HEK293 (cell line): ENCODE results near the gene LPP.

Experiments
- CTCF ChIA-PET: fragments of 350-600 bp; formaldehyde crosslinking; extraction: SDS; loops from one replicate; lab custom pipeline; 2021; ENCODE audit warnings: antibody characterized with exemption; lab: Yijun Ruan, JAX
- POLR2A ChIA-PET: fragments of 300-600 bp; formaldehyde crosslinking; extraction: SDS; loops from one replicate; lab custom pipeline; 2020; ENCODE audit warnings: antibody characterized with exemption, inconsistent platforms; lab: Yijun Ruan, JAX
- H3K27ac ChIP-seq: fragments of 200-500 bp; sonication (Bioruptor generic); 2 replicates; pipeline ENCODE4 v1.5.1; 2014; ENCODE audit warnings: low read depth, low read length, control low read depth, inconsistent platforms; ENCODE audit errors: extremely low read depth
- H3K36me3 ChIP-seq, 2 experiments: fragments of 200-500 bp in 1 of 2; sonication (Bioruptor generic) in 1 of 2; 1 replicate in 1 of 2; 2 replicates in 1 of 2; pipeline ENCODE4 v1.5.1; 2014 to 2017; ENCODE audit warnings: inconsistent platforms in 2 of 2, low read length in 2 of 2; ENCODE audit not compliant: control insufficient read depth in 2 of 2, insufficient read depth in 1 of 2
- H3K4me1 ChIP-seq: fragments of 200-500 bp; sonication (Bioruptor generic); 2 replicates; pipeline ENCODE4 v1.5.1; 2014; ENCODE audit warnings: mild to moderate bottlenecking, low read length, inconsistent platforms; ENCODE audit not compliant: control insufficient read depth, insufficient read depth
- H3K4me3 ChIP-seq: 2 replicates; pipeline ENCODE4 v1.5.1; 2011; ENCODE audit warnings: low read depth, mild to moderate bottlenecking, control low read depth, low read length, moderate library complexity
- H3K9me3 ChIP-seq: fragments of 200-500 bp; sonication (Bioruptor generic); 2 replicates; pipeline ENCODE4 v1.5.1; 2014; ENCODE audit warnings: low read depth, low read length, inconsistent platforms; ENCODE audit not compliant: control insufficient read depth, insufficient read depth
- ATF2 ChIP-seq: fragments of 450-650 bp; formaldehyde crosslinking; IDR thresholded peaks from 2 replicates; pipeline ENCODE4 v1.5.1; 2016; ENCODE audit warnings: missing biosample characterization, missing genetic modification characterization, low read depth
- IKZF3 ChIP-seq: fragments of 450-650 bp; IDR thresholded peaks from 2 replicates; pipeline ENCODE4 v1.5.0; 2018; ENCODE audit warnings: missing biosample characterization, mild to moderate bottlenecking, missing genetic modification characterization, moderate library complexity
- KLF16 ChIP-seq: fragments of 450-650 bp; formaldehyde crosslinking; IDR thresholded peaks from 2 replicates; pipeline ENCODE4 v1.5.1; 2017; ENCODE audit warnings: missing biosample characterization, missing genetic modification characterization
- SP3 ChIP-seq: fragments of 450-650 bp; formaldehyde crosslinking; IDR thresholded peaks from 2 replicates; pipeline ENCODE4 v1.5.1; 2016; ENCODE audit warnings: missing biosample characterization, missing genetic modification characterization
- ZFP41 ChIP-seq: fragments of 450-650 bp; formaldehyde crosslinking; IDR thresholded peaks from 2 replicates; pipeline ENCODE4 v1.5.1; 2016; ENCODE audit warnings: missing biosample characterization, missing genetic modification characterization, borderline replicate concordance
- ZNF404 ChIP-seq: fragments of 450-650 bp; formaldehyde crosslinking; IDR thresholded peaks from 2 replicates; pipeline ENCODE4 v1.5.1; 2017; ENCODE audit warnings: missing biosample characterization, missing genetic modification characterization
- ZNF670 ChIP-seq: fragments of 450-650 bp; formaldehyde crosslinking; IDR thresholded peaks from 2 replicates; pipeline ENCODE4 v1.5.1; 2016; ENCODE audit warnings: missing biosample characterization, missing genetic modification characterization, low read depth
- ZNF792 ChIP-seq: fragments of 450-650 bp; formaldehyde crosslinking; IDR thresholded peaks from 2 replicates; pipeline ENCODE4 v1.5.1; 2016; ENCODE audit warnings: missing biosample characterization, missing genetic modification characterization

Gene LPP

GRCh38 chr3:188938999-188939398 is 785.0 kb downstream of the LPP start:
- Histone ChIP-seq H3K9me3 (no peaks in the 10 kb centered on the region), H3K4me3 (no peak overlapping the region), H3K36me3 (no peaks in the 10 kb centered on the region), H3K4me1 (no peaks in the 10 kb centered on the region), H3K27ac (no peak overlapping the region)
- POLR2A ChIA-PET: no interaction called here
- TF ChIP-seq ZNF792 (tag by site-specific recombination): no peak
- CTCF ChIA-PET: interaction anchor here (0.6 to 0.7 kb wide), 2 partner anchors 13 to 718 kb away, joined by 3 read pairs; no protein-coding TSS in a partner anchor

GRCh38 chr3:188939814-188940572 is 786.0 kb downstream of the LPP start:
- CTCF ChIA-PET: no interaction called here
- TF ChIP-seq ATF2 (tag by site-specific recombination): peak; percentile 48; the same call in 1 of the 2 replicates
- no peak for TF ChIP-seq ZFP41
- TF ChIP-seq ZNF404 (tag by site-specific recombination): no peak
- TF ChIP-seq ZNF670 (tag by site-specific recombination): no peak
- no peak for TF ChIP-seq IKZF3 (tag by site-specific recombination)
- TF ChIP-seq KLF16: no peak
- TF ChIP-seq SP3 (tag by site-specific recombination): no peak
- no peaks in the 10 kb centered on the region for H3K4me1 ChIP-seq

More at GRCh38 chr3:188939814-188940572, 786.0 kb downstream of the LPP start:
- H3K27ac ChIP-seq: no peak overlapping the region
- no peak overlapping the region for H3K4me3 ChIP-seq
- H3K36me3 ChIP-seq: no peaks in the 10 kb centered on the region
- POLR2A ChIA-PET: no interaction called here
- no peaks in the 10 kb centered on the region for H3K9me3 ChIP-seq
